DMS114 treated with DMSO at 0.1 percent for 48 hours (cell line): Measurements from ENCODE around the gene WRNIP1.
A peak's percentile ranks its signal among the peaks of the same experiment; 100 is the strongest.

Experiments
- DNase-seq: peaks from one replicate; lab custom pipeline; 2025; ENCODE audit not compliant: unreplicated experiment; lab: John Stamatoyannopoulos, UW

WRNIP1 gene

DNA sequence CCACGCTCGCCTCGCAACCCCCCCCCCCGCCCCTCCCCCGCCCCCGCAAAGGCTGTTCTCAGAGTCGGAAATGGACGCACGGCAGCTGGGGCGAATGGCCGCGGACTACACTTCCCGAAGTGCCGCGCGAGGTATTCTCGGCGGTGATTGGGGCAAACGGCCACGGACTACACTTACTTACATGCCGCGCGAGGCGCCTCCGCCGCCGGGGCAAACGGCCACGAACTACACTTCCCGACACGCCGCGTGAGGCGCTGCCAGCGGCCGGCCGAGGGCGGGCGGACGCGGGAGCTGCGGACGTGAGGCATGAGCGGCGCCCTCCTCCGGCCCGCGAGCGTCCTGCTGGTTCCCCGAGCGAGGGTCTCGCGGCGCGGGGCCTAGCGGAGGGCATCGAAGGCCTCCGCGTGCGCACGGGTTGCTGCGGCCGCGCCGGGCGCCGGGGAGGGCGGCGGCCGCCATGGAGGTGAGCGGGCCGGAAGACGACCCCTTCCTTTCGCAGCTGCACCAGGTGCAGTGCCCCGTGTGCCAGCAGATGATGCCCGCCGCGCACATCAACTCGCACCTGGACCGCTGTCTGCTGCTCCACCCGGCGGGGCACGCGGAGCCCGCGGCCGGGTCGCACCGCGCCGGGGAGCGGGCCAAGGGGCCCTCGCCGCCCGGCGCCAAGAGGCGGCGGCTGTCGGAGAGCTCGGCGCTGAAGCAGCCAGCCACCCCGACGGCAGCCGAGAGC, at the start of gene WRNIP1:
TSS of gene WRNIP1 (plus strand) at position 228 of the 730 bp plus-strand sequence. CDS start at position 458, 230 bp downstream.
- DNase-seq = peak; percentile 99

DNA sequence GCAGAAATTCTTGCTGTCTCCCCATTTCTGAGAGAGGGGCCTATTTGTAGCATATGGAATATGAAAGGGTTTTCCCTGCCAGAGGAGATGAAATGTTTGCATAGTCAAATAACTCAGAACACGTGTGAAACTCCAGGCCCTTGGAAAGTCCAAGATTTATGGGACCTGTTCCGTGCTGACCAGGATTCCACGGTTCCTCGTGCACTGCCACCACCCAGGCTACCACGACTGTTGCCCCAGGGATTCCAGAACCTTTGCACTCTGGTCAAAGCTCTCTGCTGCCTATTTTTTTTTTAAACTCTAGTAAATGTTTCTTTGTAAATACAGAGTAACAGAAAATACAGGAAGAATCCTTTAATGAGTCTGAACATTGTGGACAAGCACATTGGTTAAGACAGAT, 49.5 kb upstream of the WRNIP1 start:
- DNase-seq = no peak

- DNase-seq = no peak
Measured at GRCh38 chr6:2716936-2717700, 48.1 kb upstream of the WRNIP1 start.

GRCh38 chr6:2718334-2719092, 46.7 kb upstream of the WRNIP1 start:
- DNase-seq = no peak

GRCh38 chr6:2719093-2719455, 46.1 kb upstream of the WRNIP1 start:
- no peak for DNase-seq

- DNase-seq = no peak
Measured at GRCh38 chr6:2721219-2721618, 44.0 kb upstream of the WRNIP1 start.

DNA sequence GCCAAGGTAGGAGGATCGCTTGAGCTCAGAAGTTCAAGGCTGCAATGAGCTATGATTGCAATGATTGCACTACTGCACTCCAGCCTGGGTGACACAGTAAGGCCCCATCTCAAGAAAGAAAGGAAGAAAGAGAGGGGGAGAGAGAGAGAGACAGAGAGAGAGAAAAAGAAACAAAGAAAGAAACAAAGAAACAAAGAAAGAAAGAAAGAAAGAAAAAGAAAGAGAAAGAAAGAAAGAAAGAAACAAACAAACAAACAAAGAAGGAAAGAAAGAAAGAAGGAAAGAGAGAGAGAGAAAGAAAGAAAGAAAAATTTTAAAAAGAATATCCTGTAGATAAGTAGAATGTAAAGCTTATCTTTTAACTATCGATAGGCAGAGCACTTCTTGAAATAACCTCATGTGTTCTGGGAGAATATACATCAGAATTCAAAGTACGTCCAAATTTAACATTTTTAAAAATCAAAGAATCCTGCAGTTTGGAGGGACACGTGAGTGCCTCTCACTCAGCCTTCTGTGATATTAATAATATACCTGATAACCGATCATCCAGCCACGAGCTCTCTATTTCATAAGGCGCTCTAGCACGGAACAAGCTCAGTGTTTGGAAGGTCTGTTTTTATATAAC, 39.7 kb upstream of the WRNIP1 start:
- DNase-seq = no peak

DNA sequence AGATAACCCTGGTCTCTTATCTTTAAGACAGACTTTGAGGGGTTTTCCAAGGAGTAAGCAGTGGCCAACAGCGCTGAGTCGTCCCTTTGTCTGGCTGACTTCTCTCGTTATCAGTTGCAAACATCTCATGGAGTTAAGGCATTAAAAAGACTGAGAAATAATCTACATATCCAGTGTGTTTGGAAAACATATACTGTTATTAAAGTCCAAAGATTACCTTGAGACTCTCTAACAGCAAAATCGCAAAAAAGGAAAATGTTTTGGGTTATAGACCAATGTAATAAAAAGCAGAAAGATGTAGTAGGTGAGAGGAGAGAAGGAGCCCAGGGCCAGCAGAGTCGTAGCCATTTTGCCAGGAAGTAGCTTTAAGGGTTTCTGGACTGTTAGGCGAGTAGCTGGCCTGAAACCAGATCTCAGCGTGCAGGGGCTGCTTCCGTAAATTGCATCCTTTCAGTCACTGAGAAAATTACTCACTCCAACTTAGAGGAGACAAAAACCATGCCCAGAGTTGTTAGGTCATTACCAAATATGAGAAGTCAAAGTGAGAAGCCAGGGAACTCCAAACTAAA, 39.1 kb upstream of the WRNIP1 start:
- no peak for DNase-seq

GRCh38 chr6:2729921-2730320, 35.3 kb upstream of the WRNIP1 start:
- DNase-seq = no peak

DNA sequence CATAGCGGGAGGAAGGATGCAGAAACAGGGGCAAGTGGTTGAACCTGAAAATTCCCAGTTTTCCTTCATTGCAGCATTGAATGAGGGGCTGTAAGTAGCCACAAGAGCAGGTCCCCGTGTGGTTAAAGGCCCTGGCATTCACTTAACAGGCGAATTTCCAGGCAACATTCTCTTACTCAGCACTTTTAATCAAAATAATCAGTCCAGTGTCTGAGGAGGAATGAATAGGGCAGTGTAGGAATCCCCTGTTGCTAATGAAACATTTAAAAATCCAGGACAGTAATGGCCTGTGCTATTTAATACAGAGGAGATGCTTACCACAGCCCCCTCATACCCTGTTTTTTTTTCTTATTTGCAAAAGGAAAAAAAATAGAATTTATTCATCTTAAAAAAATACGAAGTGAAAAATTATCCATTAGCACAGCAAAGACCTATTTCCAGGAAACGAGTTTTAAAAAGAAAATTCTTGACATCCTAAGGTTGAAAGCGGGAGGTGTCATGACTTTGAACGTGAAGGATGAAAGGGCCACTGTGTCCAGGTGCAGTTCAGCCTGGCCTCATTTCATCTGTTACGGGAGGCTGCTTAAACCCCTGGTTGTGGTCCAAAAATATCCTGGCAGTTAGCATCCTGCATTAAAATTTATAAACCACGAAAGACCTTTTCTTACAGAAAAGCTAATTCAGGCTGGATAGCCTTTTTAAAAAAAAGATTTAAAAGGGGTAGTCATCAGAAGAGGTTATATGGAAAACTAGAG, 34.7 kb upstream of the WRNIP1 start:
- no peak for DNase-seq

- DNase-seq = no peak
Measured at GRCh38 chr6:2731281-2731909, 33.8 kb upstream of the WRNIP1 start.

- DNase-seq = no peak
Measured at GRCh38 chr6:2732503-2733089, 32.6 kb upstream of the WRNIP1 start.

GRCh38 chr6:2733324-2733723, 31.9 kb upstream of the WRNIP1 start:
- DNase-seq = no peak

DNA sequence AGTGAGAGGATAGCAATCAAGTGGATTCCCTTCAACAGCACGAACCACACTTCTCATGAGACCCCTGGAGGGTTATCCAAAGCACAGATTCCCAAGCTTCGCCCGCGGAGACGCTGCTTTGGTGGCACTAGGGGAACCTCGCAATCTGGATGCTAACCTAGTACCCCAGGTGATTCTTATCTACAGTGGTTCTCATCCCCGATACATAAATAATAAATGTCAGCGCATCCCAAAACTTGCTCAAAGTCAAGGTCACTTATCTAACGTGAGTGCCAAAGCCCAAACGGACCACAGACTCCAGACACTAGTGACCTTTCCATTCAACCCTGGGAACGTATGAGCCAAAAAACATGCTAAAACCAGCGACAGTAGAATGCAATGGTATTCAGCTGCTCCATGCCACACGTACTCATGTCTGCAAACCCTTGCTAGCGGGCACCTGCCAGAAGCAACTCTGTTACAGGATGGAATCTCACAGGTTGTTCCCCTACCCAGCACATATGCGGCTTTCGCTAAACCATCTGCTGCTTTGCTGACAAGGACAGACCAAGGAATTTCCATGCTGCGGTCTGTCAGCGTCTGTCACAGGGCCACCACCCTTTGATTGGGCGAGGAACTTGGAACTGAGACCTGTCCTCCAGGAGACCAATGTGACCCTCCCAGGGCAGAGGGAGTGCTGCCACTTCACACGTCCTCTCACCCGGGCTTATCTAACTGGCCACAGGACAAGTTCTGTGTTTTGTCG, 31.3 kb upstream of the WRNIP1 start:
- DNase-seq = no peak

GRCh38 chr6:2734488-2735166, 30.6 kb upstream of the WRNIP1 start:
- no peak for DNase-seq

DNA sequence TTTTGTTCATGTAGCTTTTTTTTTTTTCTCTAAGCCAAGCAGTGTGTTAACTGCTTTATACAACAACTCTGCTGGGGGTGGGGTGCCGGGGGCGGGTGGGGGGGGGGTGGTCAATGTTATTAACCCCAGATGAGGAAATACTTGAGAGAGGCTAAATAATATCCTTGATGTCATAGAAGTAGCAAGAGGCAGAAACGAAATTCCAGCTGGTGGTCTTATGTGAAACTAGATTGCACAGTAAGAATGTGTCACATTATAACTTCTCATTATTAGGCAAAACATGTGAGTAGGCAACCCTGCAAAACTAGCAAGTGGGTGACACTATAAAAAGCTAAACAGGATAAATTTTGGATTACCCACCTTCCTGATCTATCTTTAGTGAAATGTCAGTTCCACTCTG, 27.3 kb upstream of the WRNIP1 start:
- DNase-seq = no peak

GRCh38 chr6:2738373-2738979, 26.7 kb upstream of the WRNIP1 start:
- DNase-seq = peak; percentile 53

GRCh38 chr6:2739335-2739734, 25.9 kb upstream of the WRNIP1 start:
- no peak for DNase-seq
